ENCODE measurements around the gene ZNF460.

ZNF460 gene

DNA sequence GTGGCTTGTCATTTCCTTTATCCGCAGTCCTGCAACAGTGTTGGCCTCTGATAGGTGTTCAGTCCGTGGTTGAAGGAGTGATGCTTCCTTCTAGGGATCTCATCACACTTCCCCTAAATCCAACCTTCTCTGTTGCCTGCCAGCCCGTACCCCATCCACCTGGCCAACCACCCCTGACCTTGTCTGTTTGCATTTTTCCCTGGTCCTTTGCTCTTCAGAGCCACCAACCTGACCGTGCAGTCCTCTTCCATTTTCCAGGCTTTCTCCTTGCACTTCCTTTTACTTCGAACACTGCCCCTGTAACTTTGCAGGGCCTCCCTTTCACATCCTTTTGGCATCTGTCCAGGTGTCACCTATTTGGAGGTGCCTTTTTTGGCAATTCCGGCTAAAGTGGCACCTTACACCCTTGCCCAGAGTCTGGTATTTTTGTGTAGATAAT lies 696 bp downstream of the ZNF460 start:
- no peak for DNase-seq (ENCODE audit: low read depth)

- DNase-seq (ENCODE audit: low read depth), result no peak
Observed at GRCh38 chr19:57282011-57282643, 1.8 kb downstream of the ZNF460 start.

DNA sequence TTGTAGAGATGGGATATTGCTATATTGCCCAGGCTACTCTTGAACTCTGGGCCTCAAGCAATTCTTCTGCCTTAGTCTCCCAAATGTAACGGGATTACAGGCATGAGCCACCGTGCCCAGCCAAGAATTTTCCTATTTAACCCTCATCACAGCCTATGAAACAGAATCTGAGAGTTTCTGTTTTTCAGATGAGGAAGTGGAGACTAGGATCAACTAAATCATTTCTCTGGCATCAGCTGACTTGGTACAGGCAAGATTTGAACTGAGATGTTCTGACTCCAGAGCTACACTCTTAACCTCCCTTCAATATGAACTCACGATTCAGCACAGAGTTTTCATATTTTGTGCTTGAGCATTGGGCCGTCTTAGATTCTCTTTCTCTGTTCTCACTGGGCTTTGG lies 8.1 kb downstream of the ZNF460 start:
- DNase-seq (ENCODE audit: low read depth), result no peak

DNA sequence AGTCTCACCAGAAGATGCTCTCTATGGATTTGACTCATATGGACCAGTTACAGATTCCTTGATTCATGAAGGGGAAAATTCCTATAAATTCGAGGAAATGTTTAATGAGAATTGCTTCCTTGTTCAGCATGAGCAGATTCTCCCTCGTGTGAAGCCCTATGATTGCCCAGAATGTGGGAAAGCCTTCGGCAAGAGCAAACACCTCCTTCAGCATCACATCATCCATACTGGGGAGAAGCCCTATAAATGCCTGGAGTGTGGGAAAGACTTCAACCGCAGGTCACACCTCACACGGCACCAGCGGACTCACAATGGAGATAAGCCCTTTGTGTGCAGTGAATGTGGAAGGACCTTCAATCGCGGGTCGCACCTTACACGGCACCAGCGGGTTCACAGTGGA lies 10.7 kb downstream of the ZNF460 start:
- no peak for DNase-seq (ENCODE audit: low read depth)

- DNase-seq (ENCODE audit: low read depth), result no peak
Observed at GRCh38 chr19:57292547-57292946, 12.3 kb downstream of the ZNF460 start.

DNA sequence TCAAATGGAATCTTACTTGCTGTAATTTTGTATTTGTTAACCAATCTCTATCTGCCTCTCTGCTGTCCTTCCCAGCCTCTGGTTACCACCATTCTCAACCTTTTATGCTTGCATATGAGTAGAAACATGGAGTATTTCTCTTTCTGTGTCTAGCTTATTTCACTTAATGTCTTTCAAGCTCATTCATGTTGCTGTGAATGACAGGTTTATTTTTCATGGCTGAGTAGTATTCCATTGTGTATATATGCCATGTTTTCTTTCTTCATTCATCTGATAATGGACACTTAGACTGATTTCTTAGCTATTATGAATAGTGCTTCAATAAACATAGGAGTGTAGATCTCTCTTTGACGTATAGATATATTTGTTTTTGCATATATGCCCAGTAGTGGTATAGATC lies 13.4 kb downstream of the ZNF460 start:
- DNase-seq (ENCODE audit: low read depth), result no peak

- peak; percentile 90 for DNase-seq (ENCODE audit: low read depth)
Observed at GRCh38 chr19:57302020-57302465, 21.8 kb downstream of the ZNF460 start.

- DNase-seq (ENCODE audit: low read depth), result no peak
Observed at GRCh38 chr19:57302727-57303401, 22.6 kb downstream of the ZNF460 start.

DNA sequence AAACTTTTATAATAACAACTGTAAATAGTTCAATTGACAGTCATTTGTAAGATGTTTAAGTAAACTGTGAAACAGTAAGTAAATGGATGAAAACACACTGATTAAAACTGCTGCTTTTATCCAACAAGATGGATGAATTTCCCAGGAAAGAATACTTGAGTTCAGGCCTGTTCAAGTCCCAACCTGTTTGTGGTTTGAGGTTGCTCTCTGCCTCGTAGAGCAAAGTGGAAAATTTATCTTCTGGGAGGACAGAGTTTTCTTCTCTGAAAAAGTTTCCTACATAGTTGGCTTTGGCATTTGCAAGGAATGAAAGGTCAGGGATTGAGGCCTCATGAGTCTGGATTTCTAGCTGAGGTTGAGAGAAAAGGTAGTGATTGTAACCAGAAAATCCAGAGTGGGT lies 24.8 kb downstream of the ZNF460 start:
- DNase-seq (ENCODE audit: low read depth), result no peak

DNA sequence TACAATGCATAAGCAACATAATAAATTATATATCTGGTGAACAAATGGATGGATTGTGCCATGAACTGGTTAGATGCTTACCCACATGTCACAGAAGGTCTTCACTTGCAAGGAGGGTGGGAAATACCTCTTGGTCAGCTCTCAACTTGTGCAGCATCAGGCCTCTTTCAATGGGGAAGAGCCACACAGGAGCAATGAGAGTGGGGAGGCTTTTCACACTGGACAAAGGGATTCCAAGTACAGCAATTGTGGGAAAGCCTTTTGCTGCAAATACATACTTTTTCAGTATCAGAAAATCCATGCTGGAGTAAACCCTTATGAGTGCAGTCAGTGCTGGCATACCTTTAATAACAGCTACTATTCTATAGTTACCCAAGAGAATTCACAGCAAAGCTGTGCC lies 28.2 kb downstream of the ZNF460 start:
- DNase-seq (ENCODE audit: low read depth), result no peak

DNA sequence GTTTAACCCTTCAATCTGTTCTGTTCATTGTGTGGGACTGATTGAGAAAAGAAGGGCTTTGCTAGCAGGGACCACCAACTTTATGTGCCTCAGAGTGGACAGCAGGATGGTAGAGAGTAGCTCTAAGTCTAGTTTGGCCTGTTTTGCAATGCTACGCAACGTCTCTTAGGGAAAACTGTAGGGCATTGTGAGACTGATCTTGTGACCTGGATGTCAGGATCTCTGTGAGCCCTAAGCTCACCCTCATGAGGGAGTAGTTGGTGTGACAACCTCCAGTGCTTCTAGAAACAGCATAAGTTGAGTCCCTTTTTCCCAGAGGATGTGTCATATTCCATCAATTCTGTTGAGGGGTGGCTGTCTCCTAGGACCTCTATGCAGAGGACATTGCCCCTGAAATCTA lies 30.5 kb downstream of the ZNF460 start:
- no peak for DNase-seq (ENCODE audit: low read depth)

GRCh38 chr19:57314146-57314545 lies 33.9 kb downstream of the ZNF460 start:
- no peak for DNase-seq (ENCODE audit: low read depth)

DNA sequence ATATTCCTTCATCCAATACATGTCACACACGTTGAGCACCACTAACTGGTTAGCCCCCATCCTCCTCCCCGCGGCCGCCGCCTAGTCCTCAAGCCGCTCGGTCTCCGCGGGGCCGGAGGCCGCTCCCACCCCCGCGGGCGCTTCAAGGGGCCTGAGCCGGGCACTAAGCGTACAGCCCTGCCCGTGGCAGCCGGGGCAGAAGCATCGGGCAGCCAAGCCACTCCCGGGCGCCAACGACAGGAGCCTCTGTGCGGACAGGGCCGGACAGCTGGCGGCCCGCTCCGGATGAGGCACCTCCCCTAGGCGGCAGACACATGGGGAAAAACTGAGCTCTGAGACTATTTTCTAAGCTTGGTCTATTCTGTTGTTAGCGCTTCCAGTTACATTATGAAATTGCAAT lies 37.2 kb downstream of the ZNF460 start:
- no peak for DNase-seq (ENCODE audit: low read depth)

DNA sequence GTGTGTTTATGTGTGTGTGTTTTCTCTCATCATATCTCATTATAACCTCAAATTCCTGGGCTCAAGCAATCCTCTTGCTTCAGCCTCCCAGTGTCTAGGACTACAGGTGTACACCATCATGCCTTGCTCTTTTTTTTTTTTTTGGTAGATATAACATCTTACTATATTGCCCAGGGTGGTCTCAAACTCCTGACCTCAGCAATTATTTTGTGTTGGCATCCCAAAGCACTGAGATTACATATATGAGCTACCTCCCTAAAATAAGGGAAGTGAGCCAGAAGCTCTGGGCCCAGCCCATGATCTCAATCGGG lies 39.5 kb downstream of the ZNF460 start:
- DNase-seq (ENCODE audit: low read depth), result no peak

GRCh38 chr19:57320180-57321084 lies 40.1 kb downstream of the ZNF460 start, which contains the start of gene ZNF543:
Gene ZNF543 (plus strand): TSS chr19:57320472. CDS start chr19:57320854, 382 bp downstream.
- DNase-seq (ENCODE audit: low read depth), result peak; percentile 94

DNA sequence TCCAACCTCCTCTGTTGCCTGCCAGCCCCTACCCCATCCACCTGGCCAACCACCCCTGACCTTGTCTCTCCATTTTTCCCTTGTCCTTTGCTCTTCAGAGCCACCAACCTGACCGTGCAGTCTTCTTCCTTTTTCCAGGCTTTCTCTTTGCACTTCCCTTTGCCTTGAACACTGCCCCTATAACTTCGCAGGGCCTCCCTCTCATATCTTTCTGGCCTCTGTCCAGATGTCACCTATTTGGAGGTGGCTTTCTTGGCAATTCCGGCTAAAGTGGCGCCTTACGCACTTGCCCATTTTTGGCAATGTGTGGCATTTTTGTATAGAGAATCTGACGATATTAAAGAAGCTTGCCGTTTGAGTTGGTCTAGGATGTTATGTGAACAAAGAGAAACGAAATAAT lies 40.8 kb downstream of the ZNF460 start:
- no peak for DNase-seq (ENCODE audit: low read depth)

DNA sequence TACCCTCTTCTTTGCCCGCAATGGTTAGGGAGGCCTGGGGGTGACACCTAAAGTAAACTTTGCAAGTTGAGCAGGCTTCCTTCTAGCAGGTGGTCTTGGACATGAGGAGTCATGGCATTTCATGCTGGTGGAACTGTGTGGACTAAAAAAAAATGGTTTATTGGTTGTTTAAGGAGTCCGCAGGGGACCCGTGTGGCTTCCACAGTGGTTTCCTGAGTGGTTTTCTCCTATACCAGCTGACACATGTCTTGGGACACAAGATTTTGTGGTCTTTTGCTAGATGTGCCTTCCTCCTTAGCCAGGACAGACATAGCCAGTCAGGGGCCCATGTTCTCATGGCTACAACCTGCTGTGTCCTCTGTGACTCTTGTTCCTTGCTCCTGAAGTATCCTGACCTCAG lies 41.5 kb downstream of the ZNF460 start:
- DNase-seq (ENCODE audit: low read depth), result no peak

DNA sequence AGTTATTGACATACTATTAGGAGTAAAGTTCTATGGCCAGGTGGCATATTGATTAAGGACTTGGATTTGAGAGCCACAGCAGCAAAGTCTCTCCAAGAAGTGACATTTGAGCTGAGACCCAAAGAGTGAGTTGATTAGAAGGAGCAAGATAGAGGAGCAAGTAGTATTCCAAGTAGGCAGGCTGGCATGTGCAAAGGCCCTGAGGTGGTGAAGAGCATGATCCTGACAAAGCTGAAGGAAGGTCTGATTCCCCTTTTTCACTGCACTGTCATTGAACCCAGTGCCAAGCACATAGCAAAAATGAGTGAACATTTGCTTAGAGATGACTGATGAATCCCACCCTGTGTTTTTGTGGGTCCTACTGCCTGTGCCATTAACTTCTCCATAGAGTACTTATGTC lies 44.7 kb downstream of the ZNF460 start:
- DNase-seq (ENCODE audit: low read depth), result no peak

- DNase-seq (ENCODE audit: low read depth), result no peak
Observed at GRCh38 chr19:57327993-57328392, 47.7 kb downstream of the ZNF460 start.

DNA sequence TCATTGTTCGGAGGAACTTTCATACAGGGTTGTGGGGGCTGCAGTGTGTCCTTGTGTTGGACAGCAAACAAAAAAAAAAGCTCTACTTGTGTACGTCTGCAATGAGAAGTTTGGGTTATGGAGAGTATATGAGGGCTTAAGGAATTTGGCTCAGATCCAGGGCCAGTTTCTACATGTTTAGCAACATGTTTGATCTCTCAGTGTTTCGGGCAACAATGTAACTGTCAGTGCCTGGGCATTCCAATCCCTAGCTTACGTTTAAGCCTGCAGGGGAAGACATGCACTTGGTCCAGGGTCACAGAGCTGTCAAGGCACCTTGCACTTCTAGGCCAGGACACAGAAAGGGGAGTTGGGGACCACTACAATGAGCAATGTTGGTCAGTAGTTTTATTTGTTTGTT lies 53.9 kb downstream of the ZNF460 start:
- DNase-seq (ENCODE audit: low read depth), result no peak

GRCh38 chr19:57338877-57339276 lies 58.6 kb downstream of the ZNF460 start:
- no peak for DNase-seq (ENCODE audit: low read depth)

GRCh38 chr19:57342582-57342981 lies 62.3 kb downstream of the ZNF460 start:
- DNase-seq (ENCODE audit: low read depth), result no peak
